ENCODE results near the gene EEF2K. TPM values are rescaled to one million over a fixed set of nuclear protein-coding genes. Genes with fewer than 3 reads are reported as not detected.
"Not testable (repeated sequence)": the region's sequence is repeated elsewhere in the genome, so short reads cannot be mapped to it uniquely, and the experiment has no call there.

EEF2K gene
- total RNA-seq, 4 donors from 2014 or later, result 18.7 to 39.9 (median 21.2) TPM

- Histone ChIP-seq H3K27ac (peak overlapping the region; percentile 80 to 89 (median 86)), H3K36me3 (no peaks in the 10 kb centered on the region), H3K4me3 (no peak overlapping the region), H3K27me3 (no peaks in the 10 kb centered on the region), H3K9me3 (no peaks in the 10 kb centered on the region), H3K4me1 (peaks cover 8 to 11% of the 10 kb centered on the region in 2 donors)
- ATAC-seq, result no peak
- in situ Hi-C loops (cut with MboI; ENCODE audit: low sequenced_read_pairs in 4 of 4), result loop anchor here in 3 of 4 donors (5.0 to 25.0 kb wide), 3 partner anchors 102 to 1290 kb away; partner anchors contain the start of genes POLR3E (in 3 of the 3), DCUN1D3 (in 1 of the 3), DNAH3 (in 1 of the 3) and LDAF1 (in 1 of the 3)
- intact Hi-C loops (cut with DNase I; ENCODE audit: low total_unique reads), result loop anchor here (1.0 to 10.0 kb wide), 3 partner anchors 102 to 1293 kb away; partner anchors contain the start of genes CDR2, DCUN1D3, LYRM1 and POLR3E
- DNase-seq, result no peak
- no peak for TF ChIP-seq POLR2A (IDR thresholded peaks at IDR 0.05)
- TF ChIP-seq, protein P1, sequence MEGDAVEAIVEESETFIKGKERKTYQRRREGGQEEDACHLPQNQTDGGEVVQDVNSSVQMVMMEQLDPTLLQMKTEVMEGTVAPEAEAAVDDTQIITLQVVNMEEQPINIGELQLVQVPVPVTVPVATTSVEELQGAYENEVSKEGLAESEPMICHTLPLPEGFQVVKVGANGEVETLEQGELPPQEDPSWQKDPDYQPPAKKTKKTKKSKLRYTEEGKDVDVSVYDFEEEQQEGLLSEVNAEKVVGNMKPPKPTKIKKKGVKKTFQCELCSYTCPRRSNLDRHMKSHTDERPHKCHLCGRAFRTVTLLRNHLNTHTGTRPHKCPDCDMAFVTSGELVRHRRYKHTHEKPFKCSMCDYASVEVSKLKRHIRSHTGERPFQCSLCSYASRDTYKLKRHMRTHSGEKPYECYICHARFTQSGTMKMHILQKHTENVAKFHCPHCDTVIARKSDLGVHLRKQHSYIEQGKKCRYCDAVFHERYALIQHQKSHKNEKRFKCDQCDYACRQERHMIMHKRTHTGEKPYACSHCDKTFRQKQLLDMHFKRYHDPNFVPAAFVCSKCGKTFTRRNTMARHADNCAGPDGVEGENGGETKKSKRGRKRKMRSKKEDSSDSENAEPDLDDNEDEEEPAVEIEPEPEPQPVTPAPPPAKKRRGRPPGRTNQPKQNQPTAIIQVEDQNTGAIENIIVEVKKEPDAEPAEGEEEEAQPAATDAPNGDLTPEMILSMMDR (IDR thresholded peaks at IDR 0.05 in 4 of 5, conservative IDR thresholded peaks at IDR 0.05 in 1 of 5), result no peak
Measured at GRCh38 chr16:22194707-22195444, 11.2 kb upstream of the EEF2K start.

GRCh38 chr16:22195445-22195694 lies 10.7 kb upstream of the EEF2K start:
- Histone ChIP-seq H3K27ac (peak overlapping the region; percentile 80 to 89 (median 86)), H3K27me3 (no peaks in the 10 kb centered on the region), H3K4me1 (peaks cover 6 to 10% of the 10 kb centered on the region in 2 donors), H3K36me3 (no peaks in the 10 kb centered on the region), H3K9me3 (no peaks in the 10 kb centered on the region), H3K4me3 (peak overlapping the region in 3 of 4 donors; percentile 60 to 63 (median 62))
- in situ Hi-C loops (cut with MboI; ENCODE audit: low sequenced_read_pairs in 4 of 4), result loop anchor here in 3 of 4 donors (5.0 to 25.0 kb wide), 3 partner anchors 102 to 1291 kb away; partner anchors contain the start of genes POLR3E (in 3 of the 3), DCUN1D3 (in 1 of the 3), DNAH3 (in 1 of the 3) and LDAF1 (in 1 of the 3)
- DNase-seq (no peak), ATAC-seq (no peak)
- intact Hi-C loops (cut with DNase I; ENCODE audit: low total_unique reads), result loop anchor here (1.0 to 10.0 kb wide), 2 partner anchors 102 to 179 kb away; partner anchors contain the start of genes CDR2 and POLR3E
- no peak for TF ChIP-seq POLR2A (IDR thresholded peaks at IDR 0.05)
- TF ChIP-seq, protein P1 (IDR thresholded peaks at IDR 0.05 in 4 of 5, conservative IDR thresholded peaks at IDR 0.05 in 1 of 5), result no peak

GRCh38 chr16:22195695-22196558 lies 10.2 kb upstream of the EEF2K start:
- ATAC-seq, result peak; percentile 48
- Histone ChIP-seq H3K4me1 (peaks cover 6 to 10% of the 10 kb centered on the region in 2 donors), H3K27ac (peak overlapping the region; percentile 80 to 89 (median 86)), H3K9me3 (no peaks in the 10 kb centered on the region), H3K27me3 (no peaks in the 10 kb centered on the region), H3K36me3 (no peaks in the 10 kb centered on the region), H3K4me3 (peak overlapping the region; percentile 60 to 64 (median 62))
- peak; percentile 76 to 90 for DNase-seq
- peak in 1 of 2 donors; percentile 29 for TF ChIP-seq POLR2A (IDR thresholded peaks at IDR 0.05)
- TF ChIP-seq, protein P1 (IDR thresholded peaks at IDR 0.05 in 4 of 5, conservative IDR thresholded peaks at IDR 0.05 in 1 of 5), result peak; percentile 93 to 98 (median 96)
- intact Hi-C loops (cut with DNase I; ENCODE audit: low total_unique reads), result loop anchor here (1.0 to 10.0 kb wide), 3 partner anchors 10 to 179 kb away; partner anchors contain the start of genes CDR2, EEF2K and POLR3E
- in situ Hi-C loops (cut with MboI; ENCODE audit: low sequenced_read_pairs in 4 of 4), result loop anchor here in 3 of 4 donors (5.0 to 25.0 kb wide), 3 partner anchors 101 to 1291 kb away; partner anchors contain the start of genes POLR3E (in 3 of the 3), DCUN1D3 (in 1 of the 3), DNAH3 (in 1 of the 3) and LDAF1 (in 1 of the 3)

DNA sequence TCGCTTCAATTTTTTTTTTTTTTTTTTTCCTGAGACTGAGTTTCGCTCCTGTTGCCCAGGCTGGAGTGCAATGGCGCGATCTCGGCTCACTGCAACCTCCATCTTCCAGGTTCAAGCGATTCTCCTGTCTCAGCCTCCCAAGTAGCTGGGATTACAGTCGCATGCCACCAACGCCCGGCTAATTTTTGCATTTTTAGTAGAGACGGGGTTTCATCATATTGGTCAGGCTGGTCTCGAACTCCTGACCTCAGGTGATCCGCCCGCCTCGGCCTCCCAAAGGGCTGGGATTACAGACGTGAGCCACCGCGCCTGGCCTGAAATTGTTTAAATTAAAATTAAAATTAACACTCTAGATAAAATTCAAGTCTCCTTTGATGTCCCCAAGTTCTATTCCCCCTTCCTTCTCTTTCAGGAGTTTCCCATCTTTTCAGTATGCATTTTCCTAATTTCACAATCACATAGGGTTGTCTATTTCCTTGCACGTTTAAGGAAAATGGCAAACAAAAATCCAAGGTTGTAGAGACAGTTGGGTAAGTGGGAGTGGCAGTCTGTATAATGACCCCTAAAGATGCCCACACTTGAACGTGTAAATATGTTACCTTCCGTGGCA lies 9.4 kb upstream of the EEF2K start:
- Histone ChIP-seq H3K4me1 (peaks cover 6 to 10% of the 10 kb centered on the region in 2 donors), H3K4me3 (peak overlapping the region in 3 of 4 donors; percentile 60 to 63 (median 62))
- not testable (repeated sequence) for H3K9me3 ChIP-seq, H3K36me3 ChIP-seq, DNase-seq, H3K27ac ChIP-seq, ATAC-seq, H3K27me3 ChIP-seq
- intact Hi-C loops (cut with DNase I; ENCODE audit: low total_unique reads), result loop anchor here (1.0 to 10.0 kb wide), 2 partner anchors 10 to 178 kb away; partner anchors contain the start of genes CDR2 and EEF2K
- in situ Hi-C loops (cut with MboI; ENCODE audit: low sequenced_read_pairs in 4 of 4), result loop anchor here in 3 of 4 donors (5.0 to 25.0 kb wide), 3 partner anchors 101 to 1292 kb away; partner anchors contain the start of genes POLR3E (in 3 of the 3), DCUN1D3 (in 1 of the 3), DNAH3 (in 1 of the 3) and LDAF1 (in 1 of the 3)

Data from gastrocnemius medialis (tissue), 4 donors.